CD4-positive, alpha-beta memory T cell (primary cell): ENCODE data around the gene MAP7. TPM values are rescaled to one million over a fixed set of nuclear protein-coding genes. Genes with fewer than 3 reads are reported as not detected.

Source experiments
- CTCF ChIA-PET: fragments of 350-600 bp; sonication (Branson Sonifier 250); formaldehyde crosslinking; loops from one replicate; lab custom pipeline; 2021; ENCODE audit warnings: inconsistent platforms; ENCODE audit not compliant: partially characterized antibody; lab: Charles Lee
- POLR2A ChIA-PET: fragments of 350-600 bp; sonication (Branson Sonifier 250); formaldehyde crosslinking; loops from one replicate; lab custom pipeline; 2021; ENCODE audit not compliant: partially characterized antibody; lab: Charles Lee
- DNase-seq, 5 donors: peaks; one replicate each; pipeline versions ENCODE4 v3.0.0 to v3.0.0-alpha.2; 2020 to 2022; ENCODE audit warnings: mixed read lengths in 1 of 5
- H3K27ac ChIP-seq: one replicate; pipeline ENCODE4 v1.7.0; 2013; ENCODE audit warnings: low read depth, low read length
- H3K27me3 ChIP-seq: 2 replicates; pipeline ENCODE4 v1.7.0; 2013; ENCODE audit warnings: mild to moderate bottlenecking, low read length, moderate library complexity; ENCODE audit not compliant: insufficient read depth
- H3K36me3 ChIP-seq: 2 replicates; pipeline ENCODE4 v1.7.0; 2013; ENCODE audit warnings: mild to moderate bottlenecking, low read length, moderate library complexity; ENCODE audit not compliant: insufficient read depth
- H3K4me1 ChIP-seq: 2 replicates; pipeline ENCODE4 v1.7.0; 2013; ENCODE audit warnings: mild to moderate bottlenecking, low read length, moderate library complexity; ENCODE audit not compliant: insufficient read depth
- H3K4me3 ChIP-seq, 2 donors: one replicate each; pipeline ENCODE4 v1.7.0; 2013; ENCODE audit warnings: low read length in 2 of 2, mild to moderate bottlenecking in 1 of 2
- H3K9me3 ChIP-seq, 2 donors: one replicate each; pipeline ENCODE4 v1.7.0; 2013; ENCODE audit warnings: low read length in 2 of 2, control low read depth in 1 of 2; ENCODE audit not compliant: control insufficient read depth in 1 of 2
- H3K27ac Mint-ChIP-seq, 7 donors: one replicate each; pipeline ENCODE4 v1.8.0; 2020 to 2021; ENCODE audit warnings: mixed read lengths in 7 of 7, mild to moderate bottlenecking in 6 of 7, inconsistent platforms in 3 of 7, moderate library complexity in 3 of 7
- H3K27me3 Mint-ChIP-seq, 2 donors: one replicate each; pipeline ENCODE4 v1.8.0; 2020 to 2021; ENCODE audit warnings: mixed read lengths in 2 of 2
- H3K36me3 Mint-ChIP-seq, 2 donors: one replicate each; pipeline ENCODE4 v1.8.0; 2020 to 2021; ENCODE audit warnings: mixed read lengths in 2 of 2, inconsistent platforms in 1 of 2, mild to moderate bottlenecking in 1 of 2
- H3K4me1 Mint-ChIP-seq, 4 donors: one replicate each; pipeline ENCODE4 v1.8.0; 2020 to 2021; ENCODE audit warnings: mixed read lengths in 4 of 4, mild to moderate bottlenecking in 1 of 4
- H3K4me3 Mint-ChIP-seq, 8 donors: one replicate each; pipeline ENCODE4 v1.8.0; 2020 to 2021; ENCODE audit warnings: mixed read lengths in 8 of 8, mild to moderate bottlenecking in 7 of 8, moderate library complexity in 6 of 8, inconsistent platforms in 3 of 8
- H3K9me3 Mint-ChIP-seq, 8 donors: one replicate each; pipeline ENCODE4 v1.8.0; 2020 to 2021; ENCODE audit warnings: mixed read lengths in 8 of 8, mild to moderate bottlenecking in 5 of 8, inconsistent platforms in 3 of 8, moderate library complexity in 1 of 8
- intact Hi-C: fragments of 100-400 bp; cut with micrococcal nuclease; formaldehyde crosslinking; loops from one replicate; pipeline ENCODE4 v1.15.1; 2023
- polyA plus RNA-seq, 2 donors: library from polyadenylated mRNA; unstranded; fragments of 300-500 nt; fragmentation: Illumina TruSeq; gene quantifications; one replicate each; pipeline ENCODE4 v1.2.3, GENCODE V29; 2021
- total RNA-seq, 2 experiments: library from RNA; stranded (reverse); gene quantifications; one replicate each; pipeline ENCODE4 v1.2.3, GENCODE V29; 2021

Gene MAP7
- total and polyA plus RNA-seq, 4 experiments from 2014 or later, result 0.55 to 1.5 (median 0.65) TPM

DNA sequence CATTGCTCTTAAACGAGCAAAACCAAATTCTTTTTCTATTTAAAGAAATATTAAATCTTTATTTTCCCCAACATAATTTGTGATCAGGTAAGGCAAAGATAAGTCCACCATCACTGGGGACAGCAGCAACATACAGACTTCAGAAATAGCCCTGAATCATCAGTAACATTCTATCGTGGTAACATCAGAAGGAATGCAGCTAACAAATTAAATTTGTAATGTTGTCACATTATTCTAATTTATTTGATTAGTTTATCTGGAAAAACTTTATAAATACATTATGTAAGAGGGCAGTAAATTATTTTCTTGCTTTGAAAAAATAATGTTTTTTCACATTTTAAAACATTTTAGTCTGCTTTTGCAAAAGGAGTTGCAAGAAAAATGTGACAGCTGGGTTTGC, 206.9 kb downstream of the MAP7 start:
- H3K4me1 ChIP-seq, result no peaks in the 10 kb centered on the region
- no peak overlapping the region for H3K4me3 Mint-ChIP-seq
- H3K9me3 ChIP-seq, result no peaks in the 10 kb centered on the region
- H3K4me1 Mint-ChIP-seq, result peaks cover 0 to 2% (median 0%) of the 10 kb centered on the region in 4 donors
- no peak for DNase-seq
- no peak overlapping the region for H3K27ac Mint-ChIP-seq
- H3K9me3 Mint-ChIP-seq, result no peaks in the 10 kb centered on the region
- no peaks in the 10 kb centered on the region for H3K36me3 Mint-ChIP-seq
- no peaks in the 10 kb centered on the region for H3K36me3 ChIP-seq
- intact Hi-C loops, result no loop called here
- no peaks in the 10 kb centered on the region for H3K27me3 ChIP-seq
- no peak overlapping the region for H3K27ac ChIP-seq
- H3K4me3 ChIP-seq, result no peak overlapping the region
- H3K27me3 Mint-ChIP-seq, result no peaks in the 10 kb centered on the region
- CTCF ChIA-PET, result no interaction called here
- POLR2A ChIA-PET, result no interaction called here

DNA sequence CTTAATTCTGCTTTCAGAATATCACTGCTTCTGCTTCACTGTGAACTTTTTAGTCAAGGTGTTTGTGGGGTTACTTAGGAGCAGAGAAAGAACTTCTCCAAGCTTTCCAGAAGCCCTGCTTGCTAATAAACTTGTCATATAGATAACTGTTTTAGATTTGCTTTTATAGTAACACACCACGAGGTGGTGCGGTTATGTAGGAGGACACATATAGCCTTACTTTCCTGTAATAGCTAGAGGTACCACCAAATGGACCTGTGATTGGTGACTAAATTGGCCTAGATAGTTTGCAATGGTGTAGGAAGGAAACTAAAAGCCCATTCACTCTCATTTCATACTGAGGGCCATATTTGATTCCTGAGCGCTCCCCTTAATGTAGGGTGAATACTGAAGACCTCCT, 208.3 kb downstream of the MAP7 start:
- Histone ChIP-seq H3K27ac (no peak overlapping the region), H3K27me3 (no peaks in the 10 kb centered on the region), H3K4me3 (no peak overlapping the region), H3K9me3 (no peaks in the 10 kb centered on the region), H3K36me3 (no peaks in the 10 kb centered on the region), H3K4me1 (no peaks in the 10 kb centered on the region)
- H3K36me3 Mint-ChIP-seq, result no peaks in the 10 kb centered on the region
- POLR2A ChIA-PET, result no interaction called here
- intact Hi-C loops, result no loop called here
- H3K4me3 Mint-ChIP-seq, result no peak overlapping the region
- H3K4me1 Mint-ChIP-seq, result no peaks in the 10 kb centered on the region
- DNase-seq, result no peak
- H3K27me3 Mint-ChIP-seq, result no peaks in the 10 kb centered on the region
- CTCF ChIA-PET, result no interaction called here
- H3K9me3 Mint-ChIP-seq, result no peaks in the 10 kb centered on the region
- H3K27ac Mint-ChIP-seq, result no peak overlapping the region

DNA sequence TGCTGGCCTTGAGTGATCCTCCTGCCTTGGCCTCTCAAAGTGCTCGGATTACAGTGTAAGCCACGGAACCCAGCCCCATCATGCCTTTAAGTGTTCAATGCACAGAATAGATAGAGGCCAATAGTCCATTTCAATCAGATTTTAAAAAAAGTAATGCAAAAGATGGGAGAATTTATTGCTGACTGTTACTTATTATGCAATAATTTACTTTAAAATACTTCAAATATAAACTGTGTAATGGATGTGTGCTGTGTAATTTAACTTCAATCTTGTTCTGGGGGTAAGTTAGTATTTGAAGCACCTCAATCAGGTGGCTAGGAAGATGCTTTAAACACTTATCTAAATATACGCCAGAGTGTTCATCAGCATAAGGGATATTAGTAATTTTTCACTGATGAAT, 208.9 kb downstream of the MAP7 start:
- no peaks in the 10 kb centered on the region for H3K27me3 Mint-ChIP-seq
- ChIA-PET POLR2A (no interaction called here), CTCF (no interaction called here)
- H3K36me3 Mint-ChIP-seq, result no peaks in the 10 kb centered on the region
- Histone ChIP-seq H3K27ac (no peak overlapping the region), H3K4me1 (no peaks in the 10 kb centered on the region), H3K27me3 (no peaks in the 10 kb centered on the region), H3K36me3 (no peaks in the 10 kb centered on the region), H3K9me3 (no peaks in the 10 kb centered on the region), H3K4me3 (no peak overlapping the region)
- no peak for DNase-seq
- intact Hi-C loops, result no loop called here
- no peak overlapping the region for H3K27ac Mint-ChIP-seq
- H3K4me3 Mint-ChIP-seq, result no peak overlapping the region
- no peaks in the 10 kb centered on the region for H3K9me3 Mint-ChIP-seq
- no peaks in the 10 kb centered on the region for H3K4me1 Mint-ChIP-seq

DNA sequence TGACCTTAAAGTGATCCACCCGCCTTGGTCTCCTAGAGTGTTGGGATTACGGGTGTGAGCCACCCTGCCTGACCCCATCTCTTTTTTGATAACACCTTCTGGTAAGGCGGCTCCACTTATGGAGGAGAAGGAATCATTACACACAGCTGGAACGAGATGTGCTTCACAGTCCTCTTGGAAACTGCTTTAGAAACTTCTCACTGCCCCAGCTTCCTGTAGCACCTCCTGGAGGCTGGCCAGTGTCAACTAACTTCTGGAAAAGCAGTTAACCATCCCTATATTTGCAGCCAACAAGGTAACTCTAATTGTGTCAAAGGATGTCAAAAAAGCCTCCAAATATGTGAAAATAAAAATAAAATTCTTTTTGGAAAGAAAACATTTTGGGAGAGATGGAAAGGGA, 211.7 kb downstream of the MAP7 start:
- Histone ChIP-seq H3K27ac (no peak overlapping the region), H3K4me3 (no peak overlapping the region), H3K36me3 (no peaks in the 10 kb centered on the region), H3K4me1 (no peaks in the 10 kb centered on the region), H3K9me3 (no peaks in the 10 kb centered on the region), H3K27me3 (no peaks in the 10 kb centered on the region)
- Mint-ChIP-seq H3K36me3 (no peaks in the 10 kb centered on the region), H3K27me3 (no peaks in the 10 kb centered on the region), H3K4me1 (no peaks in the 10 kb centered on the region), H3K27ac (no peak overlapping the region), H3K4me3 (no peak overlapping the region), H3K9me3 (no peaks in the 10 kb centered on the region)
- intact Hi-C loops, result no loop called here
- no peak for DNase-seq
- ChIA-PET CTCF (no interaction called here), POLR2A (no interaction called here)

DNA sequence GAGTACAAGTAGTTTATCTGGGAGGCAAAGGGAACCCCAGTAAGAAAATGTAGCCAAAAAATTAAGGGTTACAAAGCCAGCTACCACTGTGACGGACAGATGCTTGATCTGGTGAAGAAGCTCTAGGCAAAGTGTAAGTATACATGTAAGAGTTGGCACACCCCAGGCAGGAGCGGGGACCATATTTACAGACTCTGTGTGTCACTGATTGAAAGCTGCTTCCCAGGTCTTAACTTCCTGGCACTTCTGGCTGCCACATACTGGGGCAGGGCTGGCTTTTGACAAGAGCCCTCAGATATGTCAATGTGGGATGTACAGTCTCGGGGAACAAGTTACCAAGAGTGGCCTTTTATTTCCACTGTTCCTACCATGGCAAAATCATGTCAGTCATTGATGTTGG, 212.6 kb downstream of the MAP7 start:
- Mint-ChIP-seq H3K9me3 (no peaks in the 10 kb centered on the region), H3K4me3 (no peak overlapping the region), H3K4me1 (no peaks in the 10 kb centered on the region), H3K36me3 (no peaks in the 10 kb centered on the region), H3K27ac (no peak overlapping the region), H3K27me3 (no peaks in the 10 kb centered on the region)
- no peaks in the 10 kb centered on the region for H3K27me3 ChIP-seq
- H3K4me3 ChIP-seq, result no peak overlapping the region
- ChIA-PET CTCF (interaction anchor here (0.8 kb wide), 1 partner anchor 9 kb away, joined by 3 read pairs; no protein-coding TSS in a partner anchor), POLR2A (no interaction called here)
- H3K9me3 ChIP-seq, result no peaks in the 10 kb centered on the region
- no peaks in the 10 kb centered on the region for H3K4me1 ChIP-seq
- H3K36me3 ChIP-seq, result no peaks in the 10 kb centered on the region
- intact Hi-C loops, result no loop called here
- H3K27ac ChIP-seq, result no peak overlapping the region
- DNase-seq, result no peak

DNA sequence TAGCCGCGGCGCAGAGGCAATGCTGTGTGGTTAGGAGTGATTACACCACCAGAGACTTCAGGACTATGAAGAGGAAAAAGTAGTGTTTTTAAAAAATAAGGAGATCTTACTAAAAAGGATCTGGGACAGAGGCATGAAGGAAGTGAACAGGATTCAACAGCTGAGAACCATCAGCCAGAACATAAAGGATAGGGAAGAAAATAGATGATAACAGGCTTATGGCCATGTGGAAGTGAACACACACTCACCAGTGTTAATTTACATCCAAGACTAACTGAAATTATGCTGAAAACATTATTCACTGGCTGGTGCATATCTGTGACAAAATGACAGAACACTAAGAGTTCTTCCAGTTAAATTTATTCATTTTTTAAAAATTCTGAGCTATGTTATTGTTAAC, 213.1 kb downstream of the MAP7 start:
- no peak for DNase-seq
- no peak overlapping the region for H3K4me3 Mint-ChIP-seq
- H3K36me3 ChIP-seq, result no peaks in the 10 kb centered on the region
- no peaks in the 10 kb centered on the region for H3K27me3 ChIP-seq
- no peaks in the 10 kb centered on the region for H3K9me3 Mint-ChIP-seq
- no peak overlapping the region for H3K4me3 ChIP-seq
- H3K4me1 Mint-ChIP-seq, result no peaks in the 10 kb centered on the region
- no peaks in the 10 kb centered on the region for H3K27me3 Mint-ChIP-seq
- CTCF ChIA-PET, result interaction anchor here (0.8 kb wide), 1 partner anchor 9 kb away, joined by 3 read pairs; no protein-coding TSS in a partner anchor
- no peaks in the 10 kb centered on the region for H3K36me3 Mint-ChIP-seq
- no peaks in the 10 kb centered on the region for H3K4me1 ChIP-seq
- no peaks in the 10 kb centered on the region for H3K9me3 ChIP-seq
- POLR2A ChIA-PET, result no interaction called here
- intact Hi-C loops, result no loop called here
- no peak overlapping the region for H3K27ac ChIP-seq
- no peak overlapping the region for H3K27ac Mint-ChIP-seq

DNA sequence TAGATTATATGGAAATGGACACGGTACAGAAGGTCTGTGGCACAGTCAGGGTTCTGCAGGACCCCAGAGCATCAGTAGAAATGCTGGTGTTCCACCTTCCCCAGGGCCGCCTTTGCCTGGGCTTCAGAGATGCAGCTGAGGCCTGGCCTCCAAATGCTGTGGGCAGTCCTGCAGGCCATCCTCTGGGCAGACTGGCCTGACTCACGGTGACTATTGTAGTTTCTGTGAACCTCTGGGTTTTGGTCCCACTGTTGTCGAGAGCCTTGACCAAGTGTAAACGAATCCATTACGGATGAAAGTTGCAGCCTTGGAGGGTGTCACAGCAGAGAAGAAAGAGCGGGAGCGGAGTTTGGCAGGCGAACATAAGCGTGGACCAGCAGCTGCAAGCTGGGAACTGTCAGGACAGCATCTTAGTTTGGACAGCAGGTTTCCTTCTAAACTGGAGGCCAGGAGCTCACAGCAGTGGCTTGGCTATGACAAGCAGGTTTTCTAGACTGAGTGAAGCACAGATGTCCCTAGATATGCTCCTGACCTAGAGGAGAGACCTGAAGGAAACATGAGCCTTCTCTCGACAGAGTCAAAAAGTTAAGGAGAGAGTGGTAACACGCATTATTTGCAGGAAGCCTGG, 214.4 kb downstream of the MAP7 start:
- DNase-seq, result no peak
- H3K27ac Mint-ChIP-seq, result no peak overlapping the region
- no peak overlapping the region for H3K4me3 Mint-ChIP-seq
- H3K36me3 Mint-ChIP-seq, result no peaks in the 10 kb centered on the region
- ChIA-PET POLR2A (no interaction called here), CTCF (no interaction called here)
- intact Hi-C loops, result no loop called here
- no peak overlapping the region for H3K4me3 ChIP-seq
- H3K27me3 ChIP-seq, result no peaks in the 10 kb centered on the region
- no peaks in the 10 kb centered on the region for H3K9me3 ChIP-seq
- no peaks in the 10 kb centered on the region for H3K4me1 ChIP-seq
- no peaks in the 10 kb centered on the region for H3K4me1 Mint-ChIP-seq
- H3K27me3 Mint-ChIP-seq, result no peaks in the 10 kb centered on the region
- H3K36me3 ChIP-seq, result no peaks in the 10 kb centered on the region
- H3K27ac ChIP-seq, result no peak overlapping the region
- no peaks in the 10 kb centered on the region for H3K9me3 Mint-ChIP-seq

DNA sequence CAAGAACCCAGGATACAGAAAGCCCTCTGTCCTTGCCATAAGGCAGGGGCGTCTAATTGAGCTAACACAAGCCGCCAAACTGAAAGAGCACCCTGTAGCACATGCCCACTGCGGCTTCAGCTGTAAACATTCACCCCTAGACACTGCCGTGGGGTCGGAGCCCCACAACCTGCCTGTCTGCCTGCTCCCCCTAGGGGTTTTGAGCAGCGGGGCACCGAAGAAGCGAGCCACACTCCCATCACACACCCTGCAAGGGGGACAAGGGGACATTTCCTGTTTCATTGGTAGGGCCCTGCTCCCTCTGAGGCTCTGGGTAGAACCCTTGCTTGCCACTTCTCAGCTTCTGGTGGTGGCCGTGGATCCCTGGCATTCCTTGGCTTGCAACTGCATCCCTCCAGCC, 215.4 kb downstream of the MAP7 start:
- Histone ChIP-seq H3K27me3 (no peaks in the 10 kb centered on the region), H3K27ac (no peak overlapping the region), H3K4me1 (no peaks in the 10 kb centered on the region), H3K4me3 (no peak overlapping the region), H3K36me3 (no peaks in the 10 kb centered on the region), H3K9me3 (no peaks in the 10 kb centered on the region)
- no peak overlapping the region for H3K27ac Mint-ChIP-seq
- no peaks in the 10 kb centered on the region for H3K9me3 Mint-ChIP-seq
- no peak overlapping the region for H3K4me3 Mint-ChIP-seq
- no peaks in the 10 kb centered on the region for H3K36me3 Mint-ChIP-seq
- CTCF ChIA-PET, result no interaction called here
- intact Hi-C loops, result no loop called here
- H3K4me1 Mint-ChIP-seq, result no peaks in the 10 kb centered on the region
- DNase-seq, result no peak
- POLR2A ChIA-PET, result no interaction called here
- no peaks in the 10 kb centered on the region for H3K27me3 Mint-ChIP-seq
